ENCODE data around the gene CHRNG.

CHRNG gene

DNA sequence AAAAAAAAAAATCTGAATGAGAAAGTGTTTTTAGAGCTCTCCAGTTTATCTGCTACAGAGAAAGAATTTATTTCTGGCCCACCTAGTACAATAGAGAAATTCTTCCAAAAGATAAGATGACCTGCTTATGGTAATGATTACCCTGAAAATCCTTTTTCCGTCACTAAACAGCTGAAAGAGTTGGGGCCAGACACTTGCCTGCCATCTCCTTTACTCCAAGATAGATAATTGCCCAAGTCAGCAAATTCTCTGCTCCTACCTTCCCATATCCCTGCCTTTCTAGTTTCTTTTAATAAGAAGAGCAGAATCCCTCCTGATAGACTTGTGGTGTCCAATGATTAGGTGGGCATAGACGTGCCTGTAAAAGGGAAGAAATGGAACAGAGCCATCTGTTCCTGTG, 39.1 kb downstream of the CHRNG start:
- Histone ChIP-seq H3K27me3 (ENCODE audit: insufficient read depth, low read length, poor library complexity, severe bottlenecking) (no peaks in the 10 kb centered on the region), H3F3A (ENCODE audit: low read depth) (no peaks in the 10 kb centered on the region), H3K9me3 (ENCODE audit: insufficient read depth, low read depth, low read length) (no peaks in the 10 kb centered on the region), H4K20me1 (ENCODE audit: insufficient read depth, low read length, poor library complexity, severe bottlenecking) (no peaks in the 10 kb centered on the region), H3K36me3 (ENCODE audit: insufficient read depth, low read length) (peaks cover 15% of the 10 kb centered on the region; the same call in 1 of the 2 replicates), H3K4me3 (ENCODE audit: low read length, poor library complexity, severe bottlenecking) (no peak overlapping the region), H3K4me1 (ENCODE audit: insufficient read depth, low read length, poor library complexity, severe bottlenecking) (peaks cover 13% of the 10 kb centered on the region), H3K9ac (ENCODE audit: low read depth, low read length, poor library complexity, severe bottlenecking) (no peak overlapping the region), H2AFZ (ENCODE audit: low read length) (no peak overlapping the region), H3K9me2 (replicated peaks; ENCODE audit: low read depth, low read length) (no peaks in the 10 kb centered on the region), H3K4me2 (ENCODE audit: low read depth, low read length, poor library complexity, severe bottlenecking) (no peak overlapping the region), H3K79me2 (ENCODE audit: insufficient read depth, low read length) (no peaks in the 10 kb centered on the region)
- TF ChIP-seq, protein P1, sequence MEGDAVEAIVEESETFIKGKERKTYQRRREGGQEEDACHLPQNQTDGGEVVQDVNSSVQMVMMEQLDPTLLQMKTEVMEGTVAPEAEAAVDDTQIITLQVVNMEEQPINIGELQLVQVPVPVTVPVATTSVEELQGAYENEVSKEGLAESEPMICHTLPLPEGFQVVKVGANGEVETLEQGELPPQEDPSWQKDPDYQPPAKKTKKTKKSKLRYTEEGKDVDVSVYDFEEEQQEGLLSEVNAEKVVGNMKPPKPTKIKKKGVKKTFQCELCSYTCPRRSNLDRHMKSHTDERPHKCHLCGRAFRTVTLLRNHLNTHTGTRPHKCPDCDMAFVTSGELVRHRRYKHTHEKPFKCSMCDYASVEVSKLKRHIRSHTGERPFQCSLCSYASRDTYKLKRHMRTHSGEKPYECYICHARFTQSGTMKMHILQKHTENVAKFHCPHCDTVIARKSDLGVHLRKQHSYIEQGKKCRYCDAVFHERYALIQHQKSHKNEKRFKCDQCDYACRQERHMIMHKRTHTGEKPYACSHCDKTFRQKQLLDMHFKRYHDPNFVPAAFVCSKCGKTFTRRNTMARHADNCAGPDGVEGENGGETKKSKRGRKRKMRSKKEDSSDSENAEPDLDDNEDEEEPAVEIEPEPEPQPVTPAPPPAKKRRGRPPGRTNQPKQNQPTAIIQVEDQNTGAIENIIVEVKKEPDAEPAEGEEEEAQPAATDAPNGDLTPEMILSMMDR (conservative IDR thresholded peaks at IDR 0.05; ENCODE audit: low read length): no peak
- TF ChIP-seq EZH2phosphoT487 (IDR thresholded peaks at IDR 0.05; ENCODE audit: borderline replicate concordance): no peak

DNA sequence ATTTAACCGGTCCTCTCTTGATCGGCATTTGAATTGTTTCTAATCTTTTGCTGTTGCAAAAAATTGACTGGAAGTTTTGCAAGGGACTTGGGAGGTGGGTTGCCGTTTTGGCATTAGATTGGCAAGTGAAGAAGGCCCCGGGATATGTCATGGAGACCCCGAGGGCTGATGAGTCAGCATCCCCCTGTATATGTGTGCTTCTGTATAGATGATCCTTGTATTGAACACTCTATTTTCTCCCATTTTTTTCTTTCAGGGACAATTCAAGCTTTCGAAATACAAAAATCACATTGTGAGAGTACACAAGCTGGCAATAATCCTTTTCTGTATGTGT, 41.1 kb downstream of the CHRNG start:
- no peaks in the 10 kb centered on the region for H3F3A ChIP-seq (ENCODE audit: low read depth)
- no peaks in the 10 kb centered on the region for H3K9me2 ChIP-seq (replicated peaks; ENCODE audit: low read depth, low read length)
- TF ChIP-seq, protein P1 (conservative IDR thresholded peaks at IDR 0.05; ENCODE audit: low read length): no peak
- TF ChIP-seq EZH2phosphoT487 (IDR thresholded peaks at IDR 0.05; ENCODE audit: borderline replicate concordance): no peak
- no peaks in the 10 kb centered on the region for H3K27me3 ChIP-seq (ENCODE audit: insufficient read depth, low read length, poor library complexity, severe bottlenecking)
- no peaks in the 10 kb centered on the region for H3K79me2 ChIP-seq (ENCODE audit: insufficient read depth, low read length)
- no peak overlapping the region for H3K4me3 ChIP-seq (ENCODE audit: low read length, poor library complexity, severe bottlenecking)
- no peaks in the 10 kb centered on the region for H4K20me1 ChIP-seq (ENCODE audit: insufficient read depth, low read length, poor library complexity, severe bottlenecking)
- H3K9me3 ChIP-seq (ENCODE audit: insufficient read depth, low read depth, low read length): no peaks in the 10 kb centered on the region
- no peak overlapping the region for H3K9ac ChIP-seq (ENCODE audit: low read depth, low read length, poor library complexity, severe bottlenecking)
- peak overlapping the region; percentile 52 for H3K4me2 ChIP-seq (ENCODE audit: low read depth, low read length, poor library complexity, severe bottlenecking)
- H3K4me1 ChIP-seq (ENCODE audit: insufficient read depth, low read length, poor library complexity, severe bottlenecking): peaks cover 13% of the 10 kb centered on the region
- no peak overlapping the region for H2AFZ ChIP-seq (ENCODE audit: low read length)
- H3K36me3 ChIP-seq (ENCODE audit: insufficient read depth, low read length): peaks cover 9% of the 10 kb centered on the region; the same call in 1 of the 2 replicates

DNA sequence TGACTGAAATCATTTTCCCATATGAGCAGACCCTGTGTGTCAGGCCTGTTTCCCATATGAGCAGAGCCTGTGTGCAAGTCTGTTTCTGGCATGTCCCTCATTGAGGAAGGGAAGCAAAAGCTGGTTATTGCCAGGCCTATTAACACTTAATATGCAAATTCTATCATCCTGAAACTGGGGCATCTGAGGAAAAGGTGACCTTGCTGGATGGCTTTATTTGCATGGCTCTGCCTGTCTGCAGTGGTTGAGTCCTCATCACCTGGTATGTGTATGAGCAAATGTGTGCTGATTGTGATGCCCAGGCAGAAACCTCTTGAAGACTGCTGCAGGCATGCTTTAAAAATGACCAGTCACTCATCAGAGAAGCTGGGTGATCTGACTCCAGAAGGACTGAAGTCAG, 42.2 kb downstream of the CHRNG start:
- no peaks in the 10 kb centered on the region for H4K20me1 ChIP-seq (ENCODE audit: insufficient read depth, low read length, poor library complexity, severe bottlenecking)
- H3K79me2 ChIP-seq (ENCODE audit: insufficient read depth, low read length): no peaks in the 10 kb centered on the region
- peaks cover 13% of the 10 kb centered on the region for H3K4me1 ChIP-seq (ENCODE audit: insufficient read depth, low read length, poor library complexity, severe bottlenecking)
- no peak overlapping the region for H3K9ac ChIP-seq (ENCODE audit: low read depth, low read length, poor library complexity, severe bottlenecking)
- no peaks in the 10 kb centered on the region for H3K9me2 ChIP-seq (replicated peaks; ENCODE audit: low read depth, low read length)
- no peak overlapping the region for H2AFZ ChIP-seq (ENCODE audit: low read length)
- peaks cover 9% of the 10 kb centered on the region; the same call in 1 of the 2 replicates for H3K36me3 ChIP-seq (ENCODE audit: insufficient read depth, low read length)
- no peaks in the 10 kb centered on the region for H3K27me3 ChIP-seq (ENCODE audit: insufficient read depth, low read length, poor library complexity, severe bottlenecking)
- H3F3A ChIP-seq (ENCODE audit: low read depth): no peaks in the 10 kb centered on the region
- H3K9me3 ChIP-seq (ENCODE audit: insufficient read depth, low read depth, low read length): no peaks in the 10 kb centered on the region
- no peak overlapping the region for H3K4me3 ChIP-seq (ENCODE audit: low read length, poor library complexity, severe bottlenecking)
- TF ChIP-seq, protein P1 (conservative IDR thresholded peaks at IDR 0.05; ENCODE audit: low read length): no peak
- no peak for TF ChIP-seq EZH2phosphoT487 (IDR thresholded peaks at IDR 0.05; ENCODE audit: borderline replicate concordance)
- H3K4me2 ChIP-seq (ENCODE audit: low read depth, low read length, poor library complexity, severe bottlenecking): no peak overlapping the region

Measured in Loucy (cell line).